Spleen (tissue), 11 donors: ENCODE data around the gene SLC9B2. TPM values are rescaled to one million over a fixed set of nuclear protein-coding genes. Genes with fewer than 3 reads are reported as not detected.
"Not testable (repeated sequence)": the region's sequence is repeated elsewhere in the genome, so short reads cannot be mapped to it uniquely, and the experiment has no call there.

ENCODE experiments used
- DNase-seq: peaks from one replicate; pipeline ENCODE4 v3.0.0-alpha.2; 2020
- H3K27ac ChIP-seq, 8 donors: fragments of 200-600 bp; sonication (generic) in 7 of 8; 1 replicate in 4 of 8; 2 replicates in 4 of 8; pipeline versions ENCODE4 v1.5.0 to v1.8.0; 2016 to 2021; ENCODE audit warnings: inconsistent platforms in 4 of 8, mild to moderate bottlenecking in 4 of 8, moderate library complexity in 1 of 8
- H3K27me3 ChIP-seq, 7 donors: fragments of 200-600 bp; sonication (generic) in 6 of 7; replicated peaks in 1 of 7; 1 replicate in 4 of 7; 2 replicates in 3 of 7; pipeline versions ENCODE4 v1.5.0 to v1.8.0; 2016 to 2021; ENCODE audit warnings: inconsistent platforms in 3 of 7, mild to moderate bottlenecking in 1 of 7
- H3K36me3 ChIP-seq, 6 donors: fragments of 200-600 bp; sonication (generic) in 5 of 6; 1 replicate in 4 of 6; 2 replicates in 2 of 6; pipeline versions ENCODE4 v1.5.0 to v1.8.0; 2016 to 2021; ENCODE audit warnings: inconsistent platforms in 2 of 6
- H3K4me1 ChIP-seq, 6 donors: fragments of 200-600 bp; sonication (generic) in 5 of 6; 1 replicate in 3 of 6; 2 replicates in 3 of 6; pipeline versions ENCODE4 v1.5.0 to v1.8.0; 2016 to 2021; ENCODE audit warnings: inconsistent platforms in 3 of 6
- H3K4me3 ChIP-seq, 8 donors: fragments of 200-600 bp; sonication (generic) in 7 of 8; 1 replicate in 4 of 8; 2 replicates in 4 of 8; pipeline versions ENCODE4 v1.5.0 to v1.8.0; 2016 to 2021; ENCODE audit warnings: inconsistent platforms in 4 of 8, mild to moderate bottlenecking in 4 of 8, moderate library complexity in 2 of 8
- H3K9me3 ChIP-seq, 8 donors: fragments of 200-600 bp; sonication (generic) in 7 of 8; 1 replicate in 4 of 8; 2 replicates in 4 of 8; pipeline versions ENCODE4 v1.5.0 to v1.8.0; 2016 to 2021; ENCODE audit warnings: inconsistent platforms in 4 of 8
- POLR2A ChIP-seq, 3 donors: fragments of 450-650 bp; IDR thresholded peaks; one replicate each; pipeline ENCODE4 v1.5.1; 2017; ENCODE audit warnings: antibody characterized with exemption in 3 of 3, mild to moderate bottlenecking in 1 of 3
- POLR2AphosphoS5 ChIP-seq, 3 donors: sonication (generic); formaldehyde crosslinking; IDR thresholded peaks; one replicate each; pipeline ENCODE4 v1.5.1; 2017; ENCODE audit warnings: antibody characterized with exemption in 3 of 3
- WGBS, 5 donors: extraction: QIAGEN DNeasy Blood & Tissue Kit in 3 of 5; methylation state at CpG; one replicate each; pipeline versions ENCODE4 v1.1.5 to v1.1.7; 2013 to 2018; 5-methylcytosine and 5-hydroxymethylcytosine counted together
- intact Hi-C: fragments of 100-400 bp; cut with DNase I; formaldehyde crosslinking; loops from one replicate; pipeline ENCODE4 v1.15.0; 2023; ENCODE audit warnings: low total_unique reads
- polyA plus RNA-seq, 3 donors: library from polyadenylated mRNA; stranded (reverse); fragments of 200-250 nt; gene quantifications; one replicate each; pipeline ENCODE4 v1.2.1, GENCODE V29; 2013
- total RNA-seq, 7 donors: library from RNA; depleted of rRNA in 3 of 7; stranded (reverse); fragments of >200 nt in 3 of 7; fragmentation: NEBNext Ultra II Directional in 4 of 7; extraction: Animal tissue kit (Norgen Biotek cat#: 25700) in 4 of 7; gene quantifications; one replicate each; pipeline versions ENCODE4 v1.1.0 to v1.2.1, GENCODE V29; 2016 to 2021
- TF ChIP-seq, protein P1 (sequence below), 11 experiments: fragments of 200-600 bp in 7 of 11; fragments of 450-650 bp in 4 of 11; sonication (generic) in 4 of 11; IDR thresholded peaks in 8 of 11; conservative IDR thresholded peaks in 3 of 11; 1 replicate in 7 of 11; 2 replicates in 4 of 11; pipeline versions ENCODE4 v1.4.0 to v1.8.0; 2016 to 2021; ENCODE audit warnings: antibody characterized with exemption in 11 of 11, inconsistent platforms in 4 of 11, mild to moderate bottlenecking in 1 of 11
- donor health status: healthy with polysubstance abuse.
- donor health status: DM: no; HTN: no; CAD: no; lungs with moderate emphysema.
- donor health status: DM: no; HTN: no; CAD: no.
- donor health status: Bipolar disorder and iron deficiency.
- donor health status: healthy.
- donor health status: DM: no; HTN: no; CAD: no.
- donor health status: DM: yes; HTN: yes; CAD: no.

SLC9B2 gene
- total and polyA plus RNA-seq, 10 donors: 6.4 to 17.0 (median 12.5) TPM

DNA sequence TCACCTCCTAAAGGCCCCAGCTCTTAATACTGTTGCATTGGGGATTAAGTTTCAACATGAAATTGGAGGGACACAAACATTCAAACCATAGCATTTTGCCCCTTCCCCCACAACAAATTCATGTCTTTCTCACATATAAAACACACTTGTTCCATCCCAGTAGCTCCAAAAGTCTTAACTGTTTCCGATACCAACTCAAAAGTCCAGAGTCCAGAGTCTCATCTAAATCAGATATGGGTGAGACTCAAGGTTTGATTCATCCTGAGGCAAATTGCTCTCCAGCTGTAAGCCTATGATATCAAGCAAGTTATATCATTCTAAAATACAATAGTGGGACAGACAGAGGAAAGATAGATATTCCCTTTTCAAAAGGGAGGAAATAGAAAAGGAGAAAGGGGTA, 65.8 kb downstream of the SLC9B2 start:
- no peaks in the 10 kb centered on the region for H3K27me3 ChIP-seq
- H3K36me3 ChIP-seq: no peaks in the 10 kb centered on the region
- no peak overlapping the region for H3K27ac ChIP-seq

GRCh38 chr4:103008875-103009729, 67.5 kb downstream of the SLC9B2 start:
- Histone ChIP-seq H3K9me3 (no peaks in the 10 kb centered on the region), H3K36me3 (no peaks in the 10 kb centered on the region), H3K27ac (no peak overlapping the region), H3K27me3 (no peaks in the 10 kb centered on the region), H3K4me3 (no peak overlapping the region), H3K4me1 (peaks cover 0 to 3% (median 0%) of the 10 kb centered on the region in 6 donors)
- TF ChIP-seq, protein P1, sequence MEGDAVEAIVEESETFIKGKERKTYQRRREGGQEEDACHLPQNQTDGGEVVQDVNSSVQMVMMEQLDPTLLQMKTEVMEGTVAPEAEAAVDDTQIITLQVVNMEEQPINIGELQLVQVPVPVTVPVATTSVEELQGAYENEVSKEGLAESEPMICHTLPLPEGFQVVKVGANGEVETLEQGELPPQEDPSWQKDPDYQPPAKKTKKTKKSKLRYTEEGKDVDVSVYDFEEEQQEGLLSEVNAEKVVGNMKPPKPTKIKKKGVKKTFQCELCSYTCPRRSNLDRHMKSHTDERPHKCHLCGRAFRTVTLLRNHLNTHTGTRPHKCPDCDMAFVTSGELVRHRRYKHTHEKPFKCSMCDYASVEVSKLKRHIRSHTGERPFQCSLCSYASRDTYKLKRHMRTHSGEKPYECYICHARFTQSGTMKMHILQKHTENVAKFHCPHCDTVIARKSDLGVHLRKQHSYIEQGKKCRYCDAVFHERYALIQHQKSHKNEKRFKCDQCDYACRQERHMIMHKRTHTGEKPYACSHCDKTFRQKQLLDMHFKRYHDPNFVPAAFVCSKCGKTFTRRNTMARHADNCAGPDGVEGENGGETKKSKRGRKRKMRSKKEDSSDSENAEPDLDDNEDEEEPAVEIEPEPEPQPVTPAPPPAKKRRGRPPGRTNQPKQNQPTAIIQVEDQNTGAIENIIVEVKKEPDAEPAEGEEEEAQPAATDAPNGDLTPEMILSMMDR (IDR thresholded peaks at IDR 0.05 in 8 of 11, conservative IDR thresholded peaks at IDR 0.05 in 3 of 11): peak; percentile 44 to 78 (median 70)
- no peak for TF ChIP-seq POLR2A (IDR thresholded peaks at IDR 0.05)
- 77 to 82% (median 78%) methylated on average over 15 of the region's 15 CpGs for WGBS, 5 donors
- intact Hi-C loops: no loop called here
- DNase-seq: no peak

More for the DNA sequence above, 65.8 kb downstream of the SLC9B2 start:
- no peak for DNase-seq
- Histone ChIP-seq H3K4me3 (no peak overlapping the region), H3K4me1 (peaks cover 0 to 3% (median 0%) of the 10 kb centered on the region in 6 donors), H3K9me3 (no peaks in the 10 kb centered on the region)
- intact Hi-C loops: loop anchor here (5.0 kb wide), 1 partner anchor 559 kb away; no protein-coding TSS in a partner anchor
- TF ChIP-seq POLR2AphosphoS5 (IDR thresholded peaks at IDR 0.05) (no peak), POLR2A (IDR thresholded peaks at IDR 0.05) (no peak)
- TF ChIP-seq, protein P1 (IDR thresholded peaks at IDR 0.05 in 8 of 11, conservative IDR thresholded peaks at IDR 0.05 in 3 of 11): no peak
- WGBS, 5 donors: 94 to 100% (median 96%) methylated on average over 1 of the region's 1 CpG

DNA sequence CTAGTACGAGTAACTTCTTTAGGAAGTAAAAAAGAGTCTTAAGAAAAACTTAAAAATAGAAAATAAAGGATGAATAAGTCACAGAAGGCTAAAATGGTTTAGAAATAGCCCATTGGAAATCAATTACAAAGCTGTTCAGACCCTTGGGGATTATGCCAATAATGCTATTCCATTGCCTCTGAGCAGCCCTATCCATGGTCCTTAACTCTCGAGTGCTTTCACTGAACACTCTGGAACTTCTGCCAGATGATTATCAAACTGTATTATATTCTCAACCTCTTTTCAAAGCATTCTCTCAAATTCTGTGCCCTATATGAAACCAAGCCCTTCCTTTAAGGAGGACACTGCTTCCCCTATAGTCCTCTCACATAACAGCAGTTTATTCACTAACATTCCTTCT, 74.0 kb downstream of the SLC9B2 start:
- Histone ChIP-seq H3K36me3 (no peaks in the 10 kb centered on the region), H3K27ac (no peak overlapping the region), H3K4me1 (no peaks in the 10 kb centered on the region), H3K27me3 (no peaks in the 10 kb centered on the region), H3K4me3 (no peak overlapping the region), H3K9me3 (peaks cover 0 to 5% (median 0%) of the 10 kb centered on the region in 8 donors)
- WGBS, 5 donors: 80 to 90% (median 83%) methylated on average over 2 of the region's 2 CpGs
- intact Hi-C loops: no loop called here
- no peak for TF ChIP-seq POLR2AphosphoS5 (IDR thresholded peaks at IDR 0.05)
- no peak for TF ChIP-seq POLR2A (IDR thresholded peaks at IDR 0.05)
- TF ChIP-seq, protein P1 (IDR thresholded peaks at IDR 0.05 in 8 of 11, conservative IDR thresholded peaks at IDR 0.05 in 3 of 11): no peak
- no peak for DNase-seq

- DNase-seq: no peak
- no peaks in the 10 kb centered on the region for H3K4me1 ChIP-seq
- H3K27me3 ChIP-seq: no peaks in the 10 kb centered on the region
- no peak for TF ChIP-seq POLR2AphosphoS5 (IDR thresholded peaks at IDR 0.05)
- TF ChIP-seq, protein P1 (IDR thresholded peaks at IDR 0.05 in 8 of 11, conservative IDR thresholded peaks at IDR 0.05 in 3 of 11): no peak
- TF ChIP-seq POLR2A (IDR thresholded peaks at IDR 0.05): no peak
- WGBS, 5 donors: 84 to 100% (median 91%) methylated on average over 1 of the region's 1 CpG
- no peak overlapping the region for H3K4me3 ChIP-seq
- peaks cover 0 to 3% (median 0%) of the 10 kb centered on the region in 6 donors for H3K36me3 ChIP-seq
- intact Hi-C loops: no loop called here
- peaks cover 0 to 16% (median 13%) of the 10 kb centered on the region in 8 donors for H3K9me3 ChIP-seq
- no peak overlapping the region for H3K27ac ChIP-seq
These were observed 81.8 kb downstream of the SLC9B2 start for GRCh38 chr4:102994803-102995202.

DNA sequence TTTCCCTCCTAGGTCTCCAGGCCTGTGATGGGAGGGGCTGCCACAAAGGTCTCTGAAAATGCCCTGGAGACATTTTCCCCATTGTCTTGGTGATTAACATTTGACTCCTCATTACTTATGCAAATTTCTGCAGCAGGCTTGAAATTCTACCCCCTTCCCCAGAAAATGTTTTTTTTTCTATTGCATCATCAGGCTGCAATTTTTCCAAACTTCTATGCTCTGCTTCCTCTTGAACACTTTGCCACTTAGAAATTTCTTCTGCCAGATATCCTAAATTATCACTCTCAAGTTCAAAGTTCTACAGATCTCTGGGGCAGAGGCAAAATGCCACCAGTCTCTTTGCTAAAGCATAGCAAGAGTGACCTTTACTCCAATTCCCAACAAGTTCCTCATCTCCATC, 82.6 kb downstream of the SLC9B2 start:
- H3K4me3 ChIP-seq, H3K4me1 ChIP-seq, intact Hi-C loops, H3K27me3 ChIP-seq, H3K36me3 ChIP-seq, H3K27ac ChIP-seq, DNase-seq: not testable (repeated sequence)
- peaks cover 0 to 16% (median 13%) of the 10 kb centered on the region in 8 donors for H3K9me3 ChIP-seq
